HG03378 (cell line): ENCODE measurements around the gene TH.
"Not testable (repeated sequence)": the region's sequence is repeated elsewhere in the genome, so short reads cannot be mapped to it uniquely, and the experiment has no call there.

Experiments used
- ATAC-seq: cut with Tn5 transposase; IDR thresholded peaks from one replicate; pipeline ENCODE4 v1.9.1; 2021; ENCODE audit warnings: mild to moderate bottlenecking, moderate library complexity; ENCODE audit not compliant: unreplicated experiment

The TH gene

GRCh38 chr11:2132246-2132645 is 39.4 kb downstream of the TH start:
- no peak for ATAC-seq

GRCh38 chr11:2131371-2132236 is 40.0 kb downstream of the TH start:
- no peak for ATAC-seq

GRCh38 chr11:2130881-2131352 is 40.7 kb downstream of the TH start:
- ATAC-seq, result no peak

- no peak for ATAC-seq
Observed at GRCh38 chr11:2129699-2130366, 41.8 kb downstream of the TH start.

- no peak for ATAC-seq
Observed at GRCh38 chr11:2129308-2129698, 42.3 kb downstream of the TH start.

GRCh38 chr11:2128511-2129307 is 42.9 kb downstream of the TH start:
- no peak for ATAC-seq

- ATAC-seq, result no peak
Observed at GRCh38 chr11:2128130-2128510, 43.5 kb downstream of the TH start.

- no peak for ATAC-seq
Observed at GRCh38 chr11:2127482-2128129, 44.0 kb downstream of the TH start.

- no peak for ATAC-seq
Observed at GRCh38 chr11:2126520-2127085, 45.0 kb downstream of the TH start.

GRCh38 chr11:2124736-2125484 is 46.7 kb downstream of the TH start:
- not testable (repeated sequence) for ATAC-seq

- no peak for ATAC-seq
Observed at GRCh38 chr11:2123628-2123960, 48.0 kb downstream of the TH start.

- ATAC-seq, result no peak
Observed at GRCh38 chr11:2122907-2123627, 48.5 kb downstream of the TH start.

- ATAC-seq, result no peak
Observed at GRCh38 chr11:2122222-2122906, 49.3 kb downstream of the TH start.

GRCh38 chr11:2121227-2122130 is 50.1 kb downstream of the TH start:
- no peak for ATAC-seq

- no peak for ATAC-seq
Observed at GRCh38 chr11:2120359-2121100, 51.1 kb downstream of the TH start.

GRCh38 chr11:2118677-2119076 is 52.9 kb downstream of the TH start:
- ATAC-seq, result no peak

GRCh38 chr11:2116680-2117079 is 54.9 kb downstream of the TH start:
- no peak for ATAC-seq
